Measurements from ENCODE around the gene CLDN9. TPM values are rescaled to one million over a fixed set of nuclear protein-coding genes. Genes with fewer than 3 reads are reported as not detected.

Gene CLDN9
- total RNA-seq, 1 experiment from 2014 or later, result not detected

- H3K27ac ChIP-seq (ENCODE audit: low read depth, low read length, poor library complexity, severe bottlenecking), result no peak overlapping the region
Measured at GRCh38 chr16:3027983-3028715, 15.4 kb downstream of the CLDN9 start.

GRCh38 chr16:3028716-3029319 lies 16.1 kb downstream of the CLDN9 start:
- Histone ChIP-seq H3K9me3 (ENCODE audit: low read depth, low read length, poor library complexity, severe bottlenecking) (no peaks in the 10 kb centered on the region), H3K4me1 (ENCODE audit: insufficient read depth, low read length, poor library complexity, severe bottlenecking) (peaks cover 12% of the 10 kb centered on the region), H3K27me3 (replicated peaks; ENCODE audit: insufficient read depth, low read depth, low read length, poor library complexity) (peaks cover 38% of the 10 kb centered on the region), H3K27ac (ENCODE audit: low read depth, low read length, poor library complexity, severe bottlenecking) (no peak overlapping the region), H3K36me3 (ENCODE audit: insufficient read depth, low read length, poor library complexity, severe bottlenecking) (peaks cover 3% of the 10 kb centered on the region), H3K4me3 (ENCODE audit: low read depth, low read length, poor library complexity, severe bottlenecking) (no peak overlapping the region)
- no TSS peak for BruUV-seq (replicated peaks)
- ChIA-PET CTCF (interaction anchor here (0.6 to 1.5 kb wide), 7 partner anchors 9 to 344 kb away, joined by 3 to 15 read pairs (median 6); partner anchors contain the start of gene TNFRSF12A), POLR2A (ENCODE audit: low non-redundant PET) (no interaction called here)
- no peak for DNase-seq (ENCODE audit: low spot score)
- intact Hi-C loops (cut with micrococcal nuclease; ENCODE audit: unreplicated experiment), result loop anchor here (1.0 kb wide), 1 partner anchor 25 kb away; no protein-coding TSS in a partner anchor
- TF ChIP-seq CTCF (conservative IDR thresholded peaks at IDR 0.05; ENCODE audit: low read depth, low read length) (no peak), EZH2 (IDR thresholded peaks at IDR 0.05; ENCODE audit: borderline replicate concordance, low read depth, low read length, poor library complexity, severe bottlenecking) (no peak)

More at GRCh38 chr16:3027983-3028715, 15.4 kb downstream of the CLDN9 start:
- Histone ChIP-seq H3K27me3 (replicated peaks; ENCODE audit: insufficient read depth, low read depth, low read length, poor library complexity) (peaks cover 32% of the 10 kb centered on the region), H3K9me3 (ENCODE audit: low read depth, low read length, poor library complexity, severe bottlenecking) (no peaks in the 10 kb centered on the region), H3K4me1 (ENCODE audit: insufficient read depth, low read length, poor library complexity, severe bottlenecking) (peaks cover 17% of the 10 kb centered on the region), H3K36me3 (ENCODE audit: insufficient read depth, low read length, poor library complexity, severe bottlenecking) (peaks cover 3% of the 10 kb centered on the region), H3K4me3 (ENCODE audit: low read depth, low read length, poor library complexity, severe bottlenecking) (no peak overlapping the region)
- CTCF ChIA-PET, result interaction anchor here (0.6 to 1.5 kb wide), 7 partner anchors 8 to 343 kb away, joined by 3 to 15 read pairs (median 6); partner anchors contain the start of gene TNFRSF12A
- intact Hi-C loops (cut with micrococcal nuclease; ENCODE audit: unreplicated experiment), result loop anchor here (1.0 kb wide), 1 partner anchor 24 kb away; no protein-coding TSS in a partner anchor
- no peak for TF ChIP-seq EZH2 (IDR thresholded peaks at IDR 0.05; ENCODE audit: borderline replicate concordance, low read depth, low read length, poor library complexity, severe bottlenecking)
- peak; percentile 93 for TF ChIP-seq CTCF (conservative IDR thresholded peaks at IDR 0.05; ENCODE audit: low read depth, low read length)
- DNase-seq (ENCODE audit: low spot score), result peak; percentile 90
- no TSS peak for BruUV-seq (replicated peaks)
- POLR2A ChIA-PET (ENCODE audit: low non-redundant PET), result no interaction called here

- no peak overlapping the region for H3K27ac ChIP-seq (ENCODE audit: low read depth, low read length, poor library complexity, severe bottlenecking)
- peak overlapping the region; percentile 27 for H3K4me3 ChIP-seq (ENCODE audit: low read depth, low read length, poor library complexity, severe bottlenecking)
- BruUV-seq (replicated peaks), result no TSS peak
- TF ChIP-seq CTCF (conservative IDR thresholded peaks at IDR 0.05; ENCODE audit: low read depth, low read length) (no peak), EZH2 (IDR thresholded peaks at IDR 0.05; ENCODE audit: borderline replicate concordance, low read depth, low read length, poor library complexity, severe bottlenecking) (no peak)
- POLR2A ChIA-PET (ENCODE audit: low non-redundant PET), result no interaction called here
- H3K27me3 ChIP-seq (replicated peaks; ENCODE audit: insufficient read depth, low read depth, low read length, poor library complexity), result peaks cover 46% of the 10 kb centered on the region
- peaks cover 12% of the 10 kb centered on the region for H3K4me1 ChIP-seq (ENCODE audit: insufficient read depth, low read length, poor library complexity, severe bottlenecking)
- CTCF ChIA-PET, result interaction anchor here (1.3 kb wide), 1 partner anchor 10 kb away, joined by 6 read pairs; the partner anchor contains the start of gene TNFRSF12A
- intact Hi-C loops (cut with micrococcal nuclease; ENCODE audit: unreplicated experiment), result no loop called here
- H3K36me3 ChIP-seq (ENCODE audit: insufficient read depth, low read length, poor library complexity, severe bottlenecking), result peaks cover 3% of the 10 kb centered on the region
- no peaks in the 10 kb centered on the region for H3K9me3 ChIP-seq (ENCODE audit: low read depth, low read length, poor library complexity, severe bottlenecking)
- peak; percentile 49 for DNase-seq (ENCODE audit: low spot score)
Measured at GRCh38 chr16:3029491-3030221, 16.9 kb downstream of the CLDN9 start.

Data from A673 (cell line).